ENCODE results near the gene GADD45B. TPM values are rescaled to one million over a fixed set of nuclear protein-coding genes. Genes with fewer than 3 reads are reported as not detected.
"Not testable (repeated sequence)": the region's sequence is repeated elsewhere in the genome, so short reads cannot be mapped to it uniquely, and the experiment has no call there.

Gene GADD45B
- total RNA-seq, 2 donors from 2014 or later, result 120 to 160 TPM

GRCh38 chr19:2461751-2462634, 13.9 kb upstream of the GADD45B start:
- intact Hi-C loops (cut with DNase I), result no loop called here
- DNase-seq (ENCODE audit: low spot score), result peak; percentile 88

GRCh38 chr19:2462635-2463421, 13.1 kb upstream of the GADD45B start:
- intact Hi-C loops (cut with DNase I), result no loop called here
- peak; percentile 96 for DNase-seq (ENCODE audit: low spot score)

GRCh38 chr19:2463694-2464093, 12.2 kb upstream of the GADD45B start:
- intact Hi-C loops (cut with DNase I), result loop anchor here in 1 of 2 donors (2.0 kb wide), 1 partner anchor 35 kb away; no protein-coding TSS in a partner anchor
- DNase-seq (ENCODE audit: low spot score), result not testable (repeated sequence)

GRCh38 chr19:2464389-2464788, 11.5 kb upstream of the GADD45B start:
- DNase-seq (ENCODE audit: low spot score), result no peak
- intact Hi-C loops (cut with DNase I), result loop anchor here in 1 of 2 donors (2.0 kb wide), 1 partner anchor 36 kb away; no protein-coding TSS in a partner anchor

GRCh38 chr19:2468596-2468995, 7.3 kb upstream of the GADD45B start:
- no peak for DNase-seq (ENCODE audit: low spot score)
- intact Hi-C loops (cut with DNase I), result no loop called here

GRCh38 chr19:2469102-2469914, 6.6 kb upstream of the GADD45B start:
- intact Hi-C loops (cut with DNase I), result no loop called here
- no peak for DNase-seq (ENCODE audit: low spot score)

GRCh38 chr19:2469915-2470200, 6.1 kb upstream of the GADD45B start:
- not testable (repeated sequence) for DNase-seq (ENCODE audit: low spot score)
- intact Hi-C loops (cut with DNase I), result loop anchor here in 1 of 2 donors (5.0 to 10.0 kb wide), 2 partner anchors 115 to 142 kb away; no protein-coding TSS in a partner anchor

- intact Hi-C loops (cut with DNase I), result loop anchor here (2.0 to 10.0 kb wide), 4 partner anchors 68 to 138 kb away; no protein-coding TSS in a partner anchor
- peak; percentile 97 for DNase-seq (ENCODE audit: low spot score)
Observed at GRCh38 chr19:2474232-2475017, 1.5 kb upstream of the GADD45B start.

GRCh38 chr19:2475018-2475701, 767 bp upstream of the GADD45B start:
- intact Hi-C loops (cut with DNase I), result loop anchor here (2.0 to 10.0 kb wide), 3 partner anchors 67 to 136 kb away; no protein-coding TSS in a partner anchor
- DNase-seq (ENCODE audit: low spot score), result peak; percentile 90

- no peak for DNase-seq (ENCODE audit: low spot score)
- intact Hi-C loops (cut with DNase I), result loop anchor here (2.0 to 10.0 kb wide), 3 partner anchors 66 to 108 kb away; no protein-coding TSS in a partner anchor
Observed at GRCh38 chr19:2476451-2477140, 669 bp downstream of the GADD45B start.

GRCh38 chr19:2477141-2477710, 1.3 kb downstream of the GADD45B start:
- peak; percentile 86 for DNase-seq (ENCODE audit: low spot score)
- intact Hi-C loops (cut with DNase I), result loop anchor here (2.0 to 10.0 kb wide), 3 partner anchors 65 to 108 kb away; no protein-coding TSS in a partner anchor

- intact Hi-C loops (cut with DNase I), result loop anchor here (2.0 to 10.0 kb wide), 3 partner anchors 65 to 107 kb away; no protein-coding TSS in a partner anchor
- peak; percentile 84 for DNase-seq (ENCODE audit: low spot score)
Observed at GRCh38 chr19:2477732-2478191, 1.8 kb downstream of the GADD45B start.

- intact Hi-C loops (cut with DNase I), result loop anchor here (5.0 to 10.0 kb wide), 2 partner anchors 64 to 106 kb away; no protein-coding TSS in a partner anchor
- DNase-seq (ENCODE audit: low spot score), result peak; percentile 88
Observed at GRCh38 chr19:2478278-2478755, 2.4 kb downstream of the GADD45B start.

- intact Hi-C loops (cut with DNase I), result loop anchor here (5.0 to 10.0 kb wide), 2 partner anchors 63 to 106 kb away; no protein-coding TSS in a partner anchor
- peak; percentile 96 for DNase-seq (ENCODE audit: low spot score)
Observed at GRCh38 chr19:2478756-2479555, 3.0 kb downstream of the GADD45B start.

- peak; percentile 84 for DNase-seq (ENCODE audit: low spot score)
- intact Hi-C loops (cut with DNase I), result loop anchor here (5.0 to 10.0 kb wide), 2 partner anchors 63 to 105 kb away; no protein-coding TSS in a partner anchor
Observed at GRCh38 chr19:2479556-2480194, 3.7 kb downstream of the GADD45B start.
